ENCODE data around the gene HOXD9. TPM values are rescaled to one million over a fixed set of nuclear protein-coding genes. Genes with fewer than 3 reads are reported as not detected.

Gene HOXD9
- total RNA-seq, 2 donors from 2014 or later = 1.4 TPM; not detected in 1

GRCh38 chr2:176147210-176147799, 24.8 kb downstream of the HOXD9 start:
- ATAC-seq (ENCODE audit: insufficient number of reproducible peaks, low FRiP score, low read depth) (no peak), DNase-seq (ENCODE audit: low spot score) (no peak)
- Histone ChIP-seq H3K27me3 (replicated peaks; ENCODE audit: insufficient read depth) (no peaks in the 10 kb centered on the region), H3K4me3 (no peak overlapping the region), H3K36me3 (peaks cover 5% of the 10 kb centered on the region), H3K27ac (no peak overlapping the region), H3K9me3 (no peaks in the 10 kb centered on the region), H3K4me1 (ENCODE audit: control insufficient read depth in 1 of 2, low read depth in 2 of 2) (no peaks in the 10 kb centered on the region)
- no peak for TF ChIP-seq CTCF (IDR thresholded peaks at IDR 0.05)

GRCh38 chr2:176147800-176148496, 25.4 kb downstream of the HOXD9 start:
- Histone ChIP-seq H3K4me1 (ENCODE audit: control insufficient read depth in 1 of 2, low read depth in 2 of 2) (no peaks in the 10 kb centered on the region), H3K27ac (no peak overlapping the region), H3K9me3 (no peaks in the 10 kb centered on the region), H3K27me3 (replicated peaks; ENCODE audit: insufficient read depth) (no peaks in the 10 kb centered on the region), H3K4me3 (no peak overlapping the region), H3K36me3 (peaks cover 10% of the 10 kb centered on the region)
- DNase-seq (ENCODE audit: low spot score) = no peak
- ATAC-seq (ENCODE audit: insufficient number of reproducible peaks, low FRiP score, low read depth) = no peak
- TF ChIP-seq CTCF (IDR thresholded peaks at IDR 0.05) = no peak

GRCh38 chr2:176148751-176149421, 26.4 kb downstream of the HOXD9 start:
- Histone ChIP-seq H3K4me3 (no peak overlapping the region), H3K27ac (no peak overlapping the region), H3K36me3 (peaks cover 10% of the 10 kb centered on the region), H3K9me3 (no peaks in the 10 kb centered on the region), H3K27me3 (replicated peaks; ENCODE audit: insufficient read depth) (no peaks in the 10 kb centered on the region), H3K4me1 (ENCODE audit: control insufficient read depth in 1 of 2, low read depth in 2 of 2) (no peaks in the 10 kb centered on the region)
- ATAC-seq (ENCODE audit: insufficient number of reproducible peaks, low FRiP score, low read depth) (no peak), DNase-seq (ENCODE audit: low spot score) (no peak)
- TF ChIP-seq CTCF (IDR thresholded peaks at IDR 0.05) = no peak

GRCh38 chr2:176149481-176149938, 27.0 kb downstream of the HOXD9 start:
- no peak for TF ChIP-seq CTCF (IDR thresholded peaks at IDR 0.05)
- H3K4me1 ChIP-seq (ENCODE audit: control insufficient read depth in 1 of 2, low read depth in 2 of 2) = no peaks in the 10 kb centered on the region
- no peaks in the 10 kb centered on the region for H3K27me3 ChIP-seq (replicated peaks; ENCODE audit: insufficient read depth)

GRCh38 chr2:176149939-176150583, 27.5 kb downstream of the HOXD9 start:
- H3K27ac ChIP-seq = no peak overlapping the region
- H3K36me3 ChIP-seq = peaks cover 14% of the 10 kb centered on the region
- no peak for ATAC-seq (ENCODE audit: insufficient number of reproducible peaks, low FRiP score, low read depth)
- DNase-seq (ENCODE audit: low spot score) = no peak
- H3K27me3 ChIP-seq (replicated peaks; ENCODE audit: insufficient read depth) = no peaks in the 10 kb centered on the region
- H3K4me1 ChIP-seq (ENCODE audit: control insufficient read depth in 1 of 2, low read depth in 2 of 2) = no peaks in the 10 kb centered on the region
- no peaks in the 10 kb centered on the region for H3K9me3 ChIP-seq
- H3K4me3 ChIP-seq = no peak overlapping the region
- TF ChIP-seq CTCF (IDR thresholded peaks at IDR 0.05) = no peak

More at GRCh38 chr2:176149481-176149938, 27.0 kb downstream of the HOXD9 start:
- H3K27ac ChIP-seq = no peak overlapping the region
- H3K4me3 ChIP-seq = no peak overlapping the region
- DNase-seq (ENCODE audit: low spot score) (no peak), ATAC-seq (ENCODE audit: insufficient number of reproducible peaks, low FRiP score, low read depth) (no peak)
- no peaks in the 10 kb centered on the region for H3K9me3 ChIP-seq
- peaks cover 10% of the 10 kb centered on the region for H3K36me3 ChIP-seq
